OCI-LY7 (cell line): ENCODE results near the gene PAFAH2. TPM values are rescaled to one million over a fixed set of nuclear protein-coding genes. Genes with fewer than 3 reads are reported as not detected.

Experiments
- BruUV-seq: library from RNA; stranded (reverse); fragments of 400-500 nt; replicated peaks from 2 replicates; lab custom pipeline; 2021; lab: Mats Ljungman, UMichigan
- CTCF ChIA-PET: fragments of 300-600 bp; sonication (Branson Sonifier 250); formaldehyde crosslinking; loops from one replicate; lab custom pipeline; 2022; ENCODE audit warnings: antibody characterized with exemption; ENCODE audit not compliant: unreplicated experiment; lab: Charles Lee
- POLR2A ChIA-PET: fragments of 300-600 bp; sonication (Branson Sonifier 250); formaldehyde crosslinking; loops from one replicate; lab custom pipeline; 2022; ENCODE audit warnings: antibody characterized with exemption; lab: Charles Lee
- DNase-seq: peaks from one replicate; pipeline ENCODE4 v3.0.0-alpha.2; 2015; ENCODE audit warnings: low spot score
- H2AFZ ChIP-seq: fragments of 200-600 bp; sonication (generic), shearing (Covaris generic); 2 replicates; pipeline ENCODE4 v1.6.1; 2014; ENCODE audit warnings: mild to moderate bottlenecking, antibody characterized with exemption, low read length, moderate library complexity
- H3K27ac ChIP-seq: fragments of 200-600 bp; sonication (generic); 2 replicates; pipeline ENCODE4 v1.5.1; 2014; ENCODE audit warnings: mixed run types, low read depth, mild to moderate bottlenecking, moderate library complexity, low read length, inconsistent platforms; ENCODE audit not compliant: poor library complexity, severe bottlenecking
- H3K36me3 ChIP-seq: fragments of 200-600 bp; sonication (generic); 2 replicates; pipeline ENCODE4 v1.6.1; 2014; ENCODE audit warnings: mild to moderate bottlenecking, antibody characterized with exemption, low read length, moderate library complexity, mixed read lengths; ENCODE audit not compliant: insufficient read depth
- H3K4me1 ChIP-seq: fragments of 200-600 bp; sonication (generic); 2 replicates; pipeline ENCODE4 v1.5.1; 2014; ENCODE audit warnings: mild to moderate bottlenecking, low read length; ENCODE audit not compliant: insufficient read depth, poor library complexity, severe bottlenecking
- H3K4me2 ChIP-seq: fragments of 200-600 bp; sonication (generic); 2 replicates; pipeline ENCODE4 v1.6.1; 2014; ENCODE audit warnings: mild to moderate bottlenecking, low read length
- H3K4me3 ChIP-seq: fragments of 200-600 bp; sonication (generic); 2 replicates; pipeline ENCODE4 v1.5.1; 2014; ENCODE audit warnings: mild to moderate bottlenecking, low read depth, low read length; ENCODE audit not compliant: poor library complexity, severe bottlenecking
- H3K79me2 ChIP-seq: fragments of 200-600 bp; sonication (generic); 2 replicates; pipeline ENCODE4 v1.6.1; 2016; ENCODE audit warnings: low read depth, mild to moderate bottlenecking, low read length, moderate library complexity, mixed read lengths; ENCODE audit not compliant: insufficient read depth
- H3K9me2 ChIP-seq: fragments of 200-600 bp; sonication (generic); 2 replicates; pipeline ENCODE4 v1.6.1; 2016; ENCODE audit warnings: mild to moderate bottlenecking, low read length, mixed read lengths; ENCODE audit not compliant: insufficient read depth
- H3K9me3 ChIP-seq: fragments of 200-600 bp; sonication (generic); 2 replicates; pipeline ENCODE4 v1.6.1; 2014; ENCODE audit warnings: mild to moderate bottlenecking, mixed run types, low read length, mixed read lengths
- H4K20me1 ChIP-seq: fragments of 200-600 bp; sonication (generic); 2 replicates; pipeline ENCODE4 v1.6.1; 2014; ENCODE audit warnings: mild to moderate bottlenecking, antibody characterized with exemption, low read length, moderate library complexity, mixed read lengths; ENCODE audit not compliant: insufficient read depth
- CTCF ChIP-seq: fragments of 200-600 bp; sonication (generic); conservative IDR thresholded peaks from 2 replicates; pipeline ENCODE4 v1.5.1; 2014; ENCODE audit warnings: mild to moderate bottlenecking, antibody characterized with exemption, low read length, moderate library complexity, mixed read lengths
- EZH2phosphoT487 ChIP-seq: fragments of 200-600 bp; sonication (generic); IDR thresholded peaks from 2 replicates; pipeline ENCODE4 v1.6.1; 2018; ENCODE audit warnings: low read depth, borderline replicate concordance, mild to moderate bottlenecking, mixed run types, antibody characterized with exemption, low read length, moderate library complexity, mixed read lengths
- intact Hi-C: fragments of 100-400 bp; cut with micrococcal nuclease; formaldehyde crosslinking; loops from one replicate; pipeline ENCODE4 v1.10.0; 2022; ENCODE audit not compliant: unreplicated experiment
- total RNA-seq, 2 experiments: library from RNA; depleted of rRNA in 1 of 2; stranded (reverse); fragments of >200 nt in 1 of 2; shearing (Covaris generic) in 1 of 2; gene quantifications; 2 replicates each; pipeline ENCODE4 v1.2.3, GENCODE V29; 2014 to 2022

PAFAH2 gene
- total RNA-seq, 2 experiments from 2014 or later = 2.9 to 7.3 TPM

DNA sequence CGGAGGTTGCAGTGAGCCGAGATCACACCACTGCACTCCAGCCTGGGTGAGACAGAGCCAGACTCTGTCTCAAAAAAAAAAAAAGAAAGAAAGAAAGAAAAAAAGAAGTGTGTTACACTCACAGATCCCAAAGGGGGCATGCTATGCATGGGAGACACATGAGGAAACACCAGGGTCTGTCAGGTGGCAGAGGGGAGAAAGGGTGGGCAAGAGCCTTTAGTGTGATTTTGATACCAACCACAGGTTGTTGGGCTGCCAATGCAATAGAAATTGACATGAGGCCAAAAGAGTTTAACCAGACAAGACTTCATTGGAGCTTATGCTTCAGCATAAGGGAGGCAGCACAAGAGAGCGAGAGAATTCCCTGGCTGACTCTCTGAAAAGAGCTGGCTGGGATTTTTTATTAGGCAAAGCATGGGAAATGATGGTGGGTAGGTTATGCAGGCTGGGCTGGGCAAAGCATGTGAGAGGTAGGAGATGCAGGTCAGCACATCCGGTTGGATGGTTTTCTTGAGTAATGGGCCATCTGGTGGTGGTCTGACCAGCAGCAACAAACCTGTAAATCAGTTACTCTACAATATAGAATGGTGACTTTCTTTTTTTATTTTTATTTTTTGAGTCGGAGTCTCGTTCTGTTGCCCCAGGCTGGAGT lies 12.1 kb upstream of the PAFAH2 start:
- peak; percentile 57 for DNase-seq

DNA sequence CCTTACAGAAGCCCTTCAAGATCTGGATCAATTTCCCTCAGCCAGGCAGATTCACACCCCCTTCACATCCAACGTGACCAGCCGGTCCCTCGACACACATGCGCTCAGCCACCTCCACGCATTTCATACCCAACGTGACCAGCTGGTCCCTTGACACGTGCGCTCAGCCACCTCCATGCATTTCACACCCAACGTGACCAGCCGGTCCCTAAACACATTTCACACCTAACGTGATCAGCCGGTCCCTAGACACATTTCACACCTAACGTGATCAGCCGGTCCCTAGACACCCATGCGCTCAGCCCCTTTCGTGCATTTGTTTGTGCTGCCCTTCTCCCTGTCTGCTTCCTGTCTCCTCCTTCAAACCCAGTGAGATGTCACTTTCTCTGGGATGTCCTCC lies 8.8 kb upstream of the PAFAH2 start:
- H3K4me2 ChIP-seq = no peak overlapping the region
- intact Hi-C loops = no loop called here
- H3K4me3 ChIP-seq = no peak overlapping the region
- no peak for DNase-seq
- H3K9me3 ChIP-seq = no peaks in the 10 kb centered on the region
- BruUV-seq = no TSS peak
- TF ChIP-seq CTCF = no peak
- TF ChIP-seq EZH2phosphoT487 = no peak
- H2AFZ ChIP-seq = no peak overlapping the region
- ChIA-PET POLR2A (interaction anchor here (0.7 kb wide), 1 partner anchor 109 kb away, joined by 5 read pairs; no protein-coding TSS in a partner anchor), CTCF (no interaction called here)
- no peaks in the 10 kb centered on the region for H3K4me1 ChIP-seq
- H3K27ac ChIP-seq = no peak overlapping the region
- H3K79me2 ChIP-seq = no peaks in the 10 kb centered on the region
- no peaks in the 10 kb centered on the region for H3K36me3 ChIP-seq
- H3K9me2 ChIP-seq = no peaks in the 10 kb centered on the region
- no peaks in the 10 kb centered on the region for H4K20me1 ChIP-seq

More for the DNA sequence above, 12.1 kb upstream of the PAFAH2 start:
- Histone ChIP-seq H3K4me1 (no peaks in the 10 kb centered on the region), H2AFZ (no peak overlapping the region), H3K36me3 (no peaks in the 10 kb centered on the region), H4K20me1 (no peaks in the 10 kb centered on the region), H3K4me3 (no peak overlapping the region), H3K79me2 (no peaks in the 10 kb centered on the region), H3K27ac (no peak overlapping the region), H3K9me3 (no peaks in the 10 kb centered on the region), H3K4me2 (no peak overlapping the region), H3K9me2 (no peaks in the 10 kb centered on the region)
- no TSS peak for BruUV-seq
- intact Hi-C loops = no loop called here
- ChIA-PET POLR2A (no interaction called here), CTCF (interaction anchor here (1.0 kb wide), 1 partner anchor 115 kb away, joined by 4 read pairs; no protein-coding TSS in a partner anchor)
- TF ChIP-seq EZH2phosphoT487 = no peak
- peak; percentile 69 for TF ChIP-seq CTCF

DNA sequence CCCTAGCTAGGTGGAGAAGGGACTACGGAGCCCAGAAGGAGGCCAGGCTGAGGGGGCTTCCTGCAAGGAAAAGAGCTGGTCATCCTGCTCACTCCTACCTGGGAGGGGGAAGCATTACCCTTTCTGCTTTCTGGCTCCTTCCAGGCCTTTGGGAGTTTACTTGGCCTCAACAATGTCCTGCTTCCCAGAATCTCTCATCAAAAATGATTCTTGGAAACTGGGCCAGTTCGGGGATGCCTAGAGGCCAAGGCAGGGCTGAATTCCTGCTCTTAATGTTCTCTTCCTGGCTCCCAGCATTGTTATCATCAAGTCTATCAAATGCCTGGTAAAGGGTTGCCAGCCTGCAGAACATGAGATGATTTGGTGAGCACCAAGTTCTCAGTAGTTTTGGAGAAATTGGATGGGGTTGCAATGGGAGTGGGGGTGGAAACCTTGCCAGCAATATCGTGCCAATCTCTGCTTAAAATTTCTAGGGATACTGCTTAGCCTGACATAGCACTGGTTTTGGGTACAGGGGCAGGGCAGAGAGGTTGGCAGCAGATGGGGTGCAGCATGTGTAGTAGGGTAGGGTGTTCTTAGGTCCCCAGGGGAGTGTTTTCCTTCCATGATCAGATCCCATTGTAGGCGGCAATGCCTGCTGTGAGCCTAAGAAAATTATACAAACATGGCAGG lies 7.7 kb upstream of the PAFAH2 start:
- Histone ChIP-seq H4K20me1 (no peaks in the 10 kb centered on the region), H3K36me3 (no peaks in the 10 kb centered on the region), H3K9me3 (no peaks in the 10 kb centered on the region), H3K79me2 (no peaks in the 10 kb centered on the region), H3K4me3 (no peak overlapping the region), H3K4me2 (no peak overlapping the region), H3K27ac (no peak overlapping the region), H2AFZ (no peak overlapping the region), H3K4me1 (no peaks in the 10 kb centered on the region), H3K9me2 (no peaks in the 10 kb centered on the region)
- intact Hi-C loops = no loop called here
- TF ChIP-seq EZH2phosphoT487 (no peak), CTCF (no peak)
- CTCF ChIA-PET = no interaction called here
- no TSS peak for BruUV-seq
- POLR2A ChIA-PET = no interaction called here
- DNase-seq = no peak
